ENCODE data around the gene CDKAL1. TPM values are rescaled to one million over a fixed set of nuclear protein-coding genes. Genes with fewer than 3 reads are reported as not detected.

CDKAL1 gene
- total and polyA plus RNA-seq, 2 of the 8 experiments (the other 6 are each of a cell fraction or from before 2014, with no cell fraction given) = 8.4 to 24.6 TPM

- no peak for TF ChIP-seq CHD7 (IDR thresholded peaks at IDR 0.05; ENCODE audit: insufficient replicate concordance, low read length)
- no peak for TF ChIP-seq POLR2A (IDR thresholded peaks at IDR 0.05; ENCODE audit: control extremely low read depth in 1 of 2, low read depth in 2 of 2, low read length in 2 of 2)
- TF ChIP-seq POU5F1 (IDR thresholded peaks at IDR 0.05; ENCODE audit: low read depth, low read length) = no peak
Observed at GRCh38 chr6:20949138-20949537, 414.9 kb downstream of the CDKAL1 start (continued).

Data from H1 (cell line).